GM18526 (cell line): ENCODE measurements around the gene EMILIN2.

ENCODE experiments used
- POLR2A ChIP-seq: IDR thresholded peaks from 3 replicates; pipeline ENCODE4 v1.6.1; 2011; ENCODE audit not compliant: insufficient read length; ENCODE audit errors: extremely low read depth

Gene EMILIN2

GRCh38 chr18:2846636-2847316 is at the start of gene EMILIN2:
Gene EMILIN2 (plus strand): TSS chr18:2847006. CDS start chr18:2847189, 183 bp downstream.
- peak; percentile 25 for TF ChIP-seq POLR2A

GRCh38 chr18:2797951-2798350 is 48.9 kb upstream of the EMILIN2 start:
- TF ChIP-seq POLR2A = no peak

GRCh38 chr18:2799369-2799768 is 47.4 kb upstream of the EMILIN2 start:
- TF ChIP-seq POLR2A = no peak

- TF ChIP-seq POLR2A = no peak
Observed at GRCh38 chr18:2805970-2806943, 40.5 kb upstream of the EMILIN2 start.

GRCh38 chr18:2811416-2811815 is 35.4 kb upstream of the EMILIN2 start:
- TF ChIP-seq POLR2A = no peak

GRCh38 chr18:2814928-2815327 is 31.9 kb upstream of the EMILIN2 start:
- no peak for TF ChIP-seq POLR2A

- TF ChIP-seq POLR2A = no peak
Observed at GRCh38 chr18:2818281-2818680, 28.5 kb upstream of the EMILIN2 start.

GRCh38 chr18:2821695-2822094 is 25.1 kb upstream of the EMILIN2 start:
- TF ChIP-seq POLR2A = no peak

- TF ChIP-seq POLR2A = no peak
Observed at GRCh38 chr18:2822213-2822921, 24.4 kb upstream of the EMILIN2 start.

- TF ChIP-seq POLR2A = no peak
Observed at GRCh38 chr18:2823202-2823601, 23.6 kb upstream of the EMILIN2 start.

- TF ChIP-seq POLR2A = no peak
Observed at GRCh38 chr18:2823966-2824365, 22.8 kb upstream of the EMILIN2 start.

GRCh38 chr18:2824865-2825264 is 21.9 kb upstream of the EMILIN2 start:
- TF ChIP-seq POLR2A = no peak

- TF ChIP-seq POLR2A = no peak
Observed at GRCh38 chr18:2825613-2826175, 21.1 kb upstream of the EMILIN2 start.

GRCh38 chr18:2826581-2826980 is 20.2 kb upstream of the EMILIN2 start:
- TF ChIP-seq POLR2A = no peak

- no peak for TF ChIP-seq POLR2A
Observed at GRCh38 chr18:2827061-2827460, 19.7 kb upstream of the EMILIN2 start.
